Activated T-helper 17 cell treated with anti-CD3 and anti-CD28 coated beads, Interleukin-2, amount 50 U/mL, for 72 hours (primary cell): Measurements from ENCODE around the gene E2F1. TPM values are rescaled to one million over a fixed set of nuclear protein-coding genes. Genes with fewer than 3 reads are reported as not detected.
"Not testable (repeated sequence)": the region's sequence is repeated elsewhere in the genome, so short reads cannot be mapped to it uniquely, and the experiment has no call there.

Source experiments
- ATAC-seq: fragments of 150-1000 bp; cut with Tn5 transposase; replicated peaks from 2 replicates; pipeline ENCODE4 v1.10.0; 2021; ENCODE audit warnings: mild to moderate bottlenecking, moderate library complexity
- H3K27ac Mint-ChIP-seq: one replicate; pipeline ENCODE4 v1.8.0; 2022; ENCODE audit warnings: mixed read lengths
- H3K27me3 Mint-ChIP-seq: one replicate; pipeline ENCODE4 v1.8.0; 2022; ENCODE audit warnings: mixed read lengths
- H3K36me3 Mint-ChIP-seq: one replicate; pipeline ENCODE4 v1.8.0; 2022; ENCODE audit warnings: low read depth, mild to moderate bottlenecking, mixed read lengths
- H3K4me1 Mint-ChIP-seq: one replicate; pipeline ENCODE4 v1.8.0; 2022; ENCODE audit warnings: mixed read lengths
- H3K4me3 Mint-ChIP-seq: one replicate; pipeline ENCODE4 v1.8.0; 2022; ENCODE audit warnings: mild to moderate bottlenecking, mixed read lengths
- H3K9me3 Mint-ChIP-seq: one replicate; pipeline ENCODE4 v1.8.0; 2022; ENCODE audit warnings: mixed read lengths
- total RNA-seq, 2 donors: library from RNA; stranded (reverse); gene quantifications; one replicate each; pipeline ENCODE4 v1.2.3, GENCODE V29; 2022

E2F1 gene
- total RNA-seq, 2 donors from 2014 or later, result 40.2 to 65.4 TPM

GRCh38 chr20:33644313-33645071 is 41.7 kb downstream of the E2F1 start:
- Mint-ChIP-seq H3K36me3 (peaks cover 58% of the 10 kb centered on the region), H3K27ac (no peak overlapping the region), H3K4me1 (peaks cover 13% of the 10 kb centered on the region), H3K4me3 (no peak overlapping the region), H3K9me3 (no peaks in the 10 kb centered on the region), H3K27me3 (no peaks in the 10 kb centered on the region)
- no peak for ATAC-seq

- Mint-ChIP-seq H3K27ac (no peak overlapping the region), H3K4me1 (peaks cover under 1% of the 10 kb centered on the region), H3K36me3 (peaks cover 80% of the 10 kb centered on the region), H3K4me3 (no peak overlapping the region), H3K27me3 (no peaks in the 10 kb centered on the region), H3K9me3 (no peaks in the 10 kb centered on the region)
- no peak for ATAC-seq
These were observed 45.9 kb downstream of the E2F1 start for GRCh38 chr20:33640287-33640686.

- Mint-ChIP-seq H3K27ac (no peak overlapping the region), H3K4me3 (no peak overlapping the region), H3K4me1 (peaks cover 4% of the 10 kb centered on the region), H3K9me3 (no peaks in the 10 kb centered on the region), H3K27me3 (no peaks in the 10 kb centered on the region), H3K36me3 (peaks cover 75% of the 10 kb centered on the region)
- no peak for ATAC-seq
These were observed 49.4 kb downstream of the E2F1 start for GRCh38 chr20:33636776-33637175.

- no peak overlapping the region for H3K4me3 Mint-ChIP-seq
- H3K9me3 Mint-ChIP-seq, result no peaks in the 10 kb centered on the region
- H3K4me1 Mint-ChIP-seq, result peaks cover 4% of the 10 kb centered on the region
- peaks cover 76% of the 10 kb centered on the region for H3K36me3 Mint-ChIP-seq
- no peaks in the 10 kb centered on the region for H3K27me3 Mint-ChIP-seq
- H3K27ac Mint-ChIP-seq, result no peak overlapping the region
- ATAC-seq, result no peak
These were observed 50.8 kb downstream of the E2F1 start for GRCh38 chr20:33635341-33635740.

GRCh38 chr20:33631910-33632309 is 54.3 kb downstream of the E2F1 start:
- H3K9me3 Mint-ChIP-seq, ATAC-seq, H3K27me3 Mint-ChIP-seq, H3K27ac Mint-ChIP-seq, H3K4me3 Mint-ChIP-seq, H3K4me1 Mint-ChIP-seq: not testable (repeated sequence)
- H3K36me3 Mint-ChIP-seq, result peaks cover 76% of the 10 kb centered on the region

- Mint-ChIP-seq H3K4me3 (no peak overlapping the region), H3K27ac (peak overlapping the region; percentile 58), H3K9me3 (no peaks in the 10 kb centered on the region), H3K36me3 (peaks cover 85% of the 10 kb centered on the region), H3K27me3 (no peaks in the 10 kb centered on the region), H3K4me1 (peaks cover 4% of the 10 kb centered on the region)
- ATAC-seq, result no peak
These were observed 55.7 kb downstream of the E2F1 start for GRCh38 chr20:33630507-33630906.

- Mint-ChIP-seq H3K36me3 (peaks cover 85% of the 10 kb centered on the region), H3K27me3 (no peaks in the 10 kb centered on the region), H3K9me3 (no peaks in the 10 kb centered on the region), H3K4me1 (peaks cover 4% of the 10 kb centered on the region), H3K4me3 (no peak overlapping the region), H3K27ac (peak overlapping the region; percentile 58)
- no peak for ATAC-seq
These were observed 56.2 kb downstream of the E2F1 start for GRCh38 chr20:33629979-33630378.

- no peak overlapping the region for H3K4me3 Mint-ChIP-seq
- H3K27me3 Mint-ChIP-seq, result no peaks in the 10 kb centered on the region
- peaks cover 85% of the 10 kb centered on the region for H3K36me3 Mint-ChIP-seq
- H3K27ac Mint-ChIP-seq, result peak overlapping the region; percentile 31
- no peaks in the 10 kb centered on the region for H3K9me3 Mint-ChIP-seq
- ATAC-seq, result no peak
- peaks cover 5% of the 10 kb centered on the region for H3K4me1 Mint-ChIP-seq
These were observed 56.7 kb downstream of the E2F1 start for GRCh38 chr20:33629533-33629932.

GRCh38 chr20:33627577-33628216 is 58.5 kb downstream of the E2F1 start:
- Mint-ChIP-seq H3K27me3 (no peaks in the 10 kb centered on the region), H3K36me3 (peaks cover 96% of the 10 kb centered on the region), H3K27ac (no peak overlapping the region), H3K4me1 (peaks cover 10% of the 10 kb centered on the region), H3K9me3 (no peaks in the 10 kb centered on the region), H3K4me3 (no peak overlapping the region)
- peak; percentile 38 for ATAC-seq

GRCh38 chr20:33626190-33626589 is 60.0 kb downstream of the E2F1 start:
- peaks cover 94% of the 10 kb centered on the region for H3K36me3 Mint-ChIP-seq
- H3K9me3 Mint-ChIP-seq, result no peaks in the 10 kb centered on the region
- H3K4me3 Mint-ChIP-seq, result no peak overlapping the region
- no peak for ATAC-seq
- no peaks in the 10 kb centered on the region for H3K27me3 Mint-ChIP-seq
- H3K4me1 Mint-ChIP-seq, result peaks cover 10% of the 10 kb centered on the region
- H3K27ac Mint-ChIP-seq, result no peak overlapping the region

Other genes starting within 250 kb of the E2F1 start
- 1 to 10 TPM; 5.5 to 6.5 TPM for gene SNTA1, start 242.6 kb downstream of the E2F1 start, total RNA-seq
- gene CBFA2T2, start 196.3 kb downstream of the E2F1 start, total RNA-seq, result 10 to 100 TPM; 14.5 to 25.6 TPM
- under 1 TPM; 0.26 to 0.41 TPM for gene C20orf144, start 24.1 kb downstream of the E2F1 start, total RNA-seq
- 1 to 10 TPM; 1.5 to 2.6 TPM for gene ACTL10, start 19.4 kb downstream of the E2F1 start, total RNA-seq
- gene NECAB3, start 12.0 kb downstream of the E2F1 start, total RNA-seq, result 10 to 100 TPM; 20.8 to 26.5 TPM
- gene PXMP4, start 33.9 kb upstream of the E2F1 start, total RNA-seq, result 1 to 10 TPM; 6.7 to 8.0 TPM
- gene ZNF341, start 45.6 kb upstream of the E2F1 start, total RNA-seq, result 1 to 10 TPM; 6.4 to 9.0 TPM
- gene CHMP4B, start 125.0 kb upstream of the E2F1 start, total RNA-seq, result 10 to 100 TPM; 57.6 to 63.5 TPM